Uterus (tissue), 2 donors: ENCODE results near the gene OR51L1.

Experiments
- POLR2A ChIP-seq, 2 donors: fragments of 450-650 bp; IDR thresholded peaks; one replicate each; pipeline ENCODE4 v1.6.1; 2016; ENCODE audit warnings: antibody characterized with exemption in 2 of 2, mild to moderate bottlenecking in 1 of 2, moderate library complexity in 1 of 2
- TF ChIP-seq, protein P1 (sequence below), 4 experiments: fragments of 200-600 bp in 2 of 4; fragments of 450-650 bp in 2 of 4; sonication (generic) in 2 of 4; IDR thresholded peaks; one replicate each; pipeline ENCODE4 v1.5.1; 2016 to 2019; ENCODE audit warnings: antibody characterized with exemption in 4 of 4, mild to moderate bottlenecking in 2 of 4, moderate library complexity in 1 of 4

DNA sequence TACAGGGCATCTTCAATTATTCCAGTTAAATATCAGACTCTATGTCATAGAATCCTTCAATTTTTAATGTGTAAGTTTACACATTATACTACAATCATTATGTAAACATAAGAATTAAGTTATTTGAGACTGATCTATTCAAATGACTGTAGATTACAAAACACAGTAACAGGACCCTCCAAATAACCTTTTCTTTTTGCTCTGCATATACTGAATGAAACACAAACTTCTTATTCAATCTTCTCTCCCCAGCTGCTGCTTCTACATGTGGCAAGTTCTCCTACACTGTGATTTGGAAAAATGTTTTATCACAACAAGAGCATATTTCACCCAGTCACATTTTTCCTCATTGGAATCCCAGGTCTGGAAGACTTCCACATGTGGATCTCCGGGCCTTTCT, 51.6 kb downstream of the OR51L1 start, which contains the start of gene OR52J3:
- TF ChIP-seq, protein P1, sequence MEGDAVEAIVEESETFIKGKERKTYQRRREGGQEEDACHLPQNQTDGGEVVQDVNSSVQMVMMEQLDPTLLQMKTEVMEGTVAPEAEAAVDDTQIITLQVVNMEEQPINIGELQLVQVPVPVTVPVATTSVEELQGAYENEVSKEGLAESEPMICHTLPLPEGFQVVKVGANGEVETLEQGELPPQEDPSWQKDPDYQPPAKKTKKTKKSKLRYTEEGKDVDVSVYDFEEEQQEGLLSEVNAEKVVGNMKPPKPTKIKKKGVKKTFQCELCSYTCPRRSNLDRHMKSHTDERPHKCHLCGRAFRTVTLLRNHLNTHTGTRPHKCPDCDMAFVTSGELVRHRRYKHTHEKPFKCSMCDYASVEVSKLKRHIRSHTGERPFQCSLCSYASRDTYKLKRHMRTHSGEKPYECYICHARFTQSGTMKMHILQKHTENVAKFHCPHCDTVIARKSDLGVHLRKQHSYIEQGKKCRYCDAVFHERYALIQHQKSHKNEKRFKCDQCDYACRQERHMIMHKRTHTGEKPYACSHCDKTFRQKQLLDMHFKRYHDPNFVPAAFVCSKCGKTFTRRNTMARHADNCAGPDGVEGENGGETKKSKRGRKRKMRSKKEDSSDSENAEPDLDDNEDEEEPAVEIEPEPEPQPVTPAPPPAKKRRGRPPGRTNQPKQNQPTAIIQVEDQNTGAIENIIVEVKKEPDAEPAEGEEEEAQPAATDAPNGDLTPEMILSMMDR (IDR thresholded peaks at IDR 0.05): no peak
- TF ChIP-seq POLR2A (IDR thresholded peaks at IDR 0.05): no peak
